ENCODE measurements around the gene NPBWR2.
A peak's percentile ranks its signal among the peaks of the same experiment; 100 is the strongest.

NPBWR2 gene

DNA sequence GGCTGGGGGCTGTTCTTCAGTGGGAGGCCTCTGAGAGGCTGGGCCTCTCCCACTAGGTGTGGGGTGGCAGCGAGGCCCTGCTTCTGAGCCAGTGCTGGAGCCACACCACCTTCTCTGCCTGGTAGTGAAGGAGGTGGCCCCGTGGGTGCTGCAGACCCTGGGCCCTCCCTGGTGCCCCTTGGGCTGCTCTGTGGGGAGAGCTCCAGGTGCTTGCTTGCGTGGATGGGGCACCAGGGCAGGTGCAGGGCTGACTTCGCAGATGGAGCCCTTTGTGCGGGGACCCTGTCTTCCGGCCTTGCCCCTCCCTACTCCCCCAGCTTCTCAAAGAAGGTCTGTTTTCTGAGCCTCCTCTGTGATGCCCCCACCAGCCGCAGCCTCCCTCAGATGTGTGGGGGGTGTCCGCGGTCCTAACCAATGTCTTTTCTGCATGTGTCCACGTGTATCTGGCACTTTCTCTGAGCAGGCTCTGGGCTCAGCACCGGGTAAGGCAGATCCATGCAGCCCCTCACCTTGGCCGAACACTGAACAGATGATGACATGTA is 39.6 kb upstream of the NPBWR2 start:
- H3K9ac ChIP-seq (ENCODE audit: low read length), result no peak overlapping the region
- H3K27ac ChIP-seq (ENCODE audit: low read length), result no peak overlapping the region
- H3K9me3 ChIP-seq (replicated peaks; ENCODE audit: insufficient read depth, low read length), result no peaks in the 10 kb centered on the region
- H3K27me3 ChIP-seq (replicated peaks; ENCODE audit: insufficient read depth, low read length), result peaks cover 71% of the 10 kb centered on the region
- no peaks in the 10 kb centered on the region for H3K36me3 ChIP-seq (replicated peaks; ENCODE audit: insufficient read depth, low read length)
- no peak overlapping the region for H3K4me3 ChIP-seq (ENCODE audit: low read length)
- no peaks in the 10 kb centered on the region for H4K20me1 ChIP-seq (ENCODE audit: insufficient read depth, low read length)
- no peaks in the 10 kb centered on the region for H3K4me1 ChIP-seq (ENCODE audit: low read length)
- H2AFZ ChIP-seq (ENCODE audit: low read length), result no peak overlapping the region
- H3K4me2 ChIP-seq (ENCODE audit: low read depth, low read length), result no peak overlapping the region
- H3K79me2 ChIP-seq (ENCODE audit: low read length), result no peaks in the 10 kb centered on the region
- H3K9me2 ChIP-seq (replicated peaks; ENCODE audit: insufficient read depth, low read length), result no peaks in the 10 kb centered on the region
- no peaks in the 10 kb centered on the region for H3F3A ChIP-seq (ENCODE audit: insufficient read depth, low read length)
- DNase-seq, result no peak
- no peak for TF ChIP-seq EZH2 (optimal IDR thresholded peaks at IDR 0.05; ENCODE audit: low read depth, low read length)
- TF ChIP-seq, protein P1, sequence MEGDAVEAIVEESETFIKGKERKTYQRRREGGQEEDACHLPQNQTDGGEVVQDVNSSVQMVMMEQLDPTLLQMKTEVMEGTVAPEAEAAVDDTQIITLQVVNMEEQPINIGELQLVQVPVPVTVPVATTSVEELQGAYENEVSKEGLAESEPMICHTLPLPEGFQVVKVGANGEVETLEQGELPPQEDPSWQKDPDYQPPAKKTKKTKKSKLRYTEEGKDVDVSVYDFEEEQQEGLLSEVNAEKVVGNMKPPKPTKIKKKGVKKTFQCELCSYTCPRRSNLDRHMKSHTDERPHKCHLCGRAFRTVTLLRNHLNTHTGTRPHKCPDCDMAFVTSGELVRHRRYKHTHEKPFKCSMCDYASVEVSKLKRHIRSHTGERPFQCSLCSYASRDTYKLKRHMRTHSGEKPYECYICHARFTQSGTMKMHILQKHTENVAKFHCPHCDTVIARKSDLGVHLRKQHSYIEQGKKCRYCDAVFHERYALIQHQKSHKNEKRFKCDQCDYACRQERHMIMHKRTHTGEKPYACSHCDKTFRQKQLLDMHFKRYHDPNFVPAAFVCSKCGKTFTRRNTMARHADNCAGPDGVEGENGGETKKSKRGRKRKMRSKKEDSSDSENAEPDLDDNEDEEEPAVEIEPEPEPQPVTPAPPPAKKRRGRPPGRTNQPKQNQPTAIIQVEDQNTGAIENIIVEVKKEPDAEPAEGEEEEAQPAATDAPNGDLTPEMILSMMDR (IDR thresholded peaks at IDR 0.05; ENCODE audit: low read length), result no peak
- no peak for TF ChIP-seq EZH2phosphoT487 (IDR thresholded peaks at IDR 0.05; ENCODE audit: low read length)

DNA sequence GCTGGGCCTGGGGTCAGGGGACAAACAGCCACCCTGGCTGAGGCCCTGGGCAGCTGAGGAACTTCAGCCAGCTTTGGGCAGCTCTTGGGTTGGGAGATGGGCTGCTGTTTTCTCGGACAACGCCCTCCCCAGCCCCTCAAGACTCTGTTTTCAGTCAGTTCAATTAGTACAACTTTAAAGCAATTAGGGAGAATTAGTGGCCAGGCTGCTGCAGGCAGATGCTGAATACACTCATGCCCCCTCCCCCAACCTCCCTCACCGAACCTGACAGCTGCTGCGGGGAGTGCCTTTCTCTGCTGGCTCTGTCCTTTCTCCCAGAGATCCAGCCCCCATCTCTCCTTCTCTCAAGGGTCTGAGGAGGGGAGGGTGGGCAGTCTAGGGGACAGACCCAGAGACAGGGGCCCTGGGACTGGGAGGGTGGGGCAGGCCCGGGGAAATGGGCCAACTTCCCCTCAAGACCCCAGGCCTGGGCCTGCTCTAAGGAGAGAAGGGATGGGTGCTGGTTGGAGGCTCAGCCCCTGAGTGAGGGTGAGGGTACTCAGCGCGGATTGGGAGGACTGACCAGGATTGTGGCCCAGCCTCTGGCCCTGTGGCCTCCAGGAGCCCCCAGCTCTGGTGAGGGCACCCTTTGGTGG is 39.1 kb upstream of the NPBWR2 start:
- no peak overlapping the region for H2AFZ ChIP-seq (ENCODE audit: low read length)
- no peaks in the 10 kb centered on the region for H3K9me3 ChIP-seq (replicated peaks; ENCODE audit: insufficient read depth, low read length)
- TF ChIP-seq, protein P1 (IDR thresholded peaks at IDR 0.05; ENCODE audit: low read length), result no peak
- TF ChIP-seq EZH2 (optimal IDR thresholded peaks at IDR 0.05; ENCODE audit: low read depth, low read length) (no peak), EZH2phosphoT487 (IDR thresholded peaks at IDR 0.05; ENCODE audit: low read length) (no peak)
- no peaks in the 10 kb centered on the region for H3K4me1 ChIP-seq (ENCODE audit: low read length)
- H3K4me3 ChIP-seq (ENCODE audit: low read length), result no peak overlapping the region
- no peak overlapping the region for H3K9ac ChIP-seq (ENCODE audit: low read length)
- DNase-seq, result no peak
- no peaks in the 10 kb centered on the region for H3K79me2 ChIP-seq (ENCODE audit: low read length)
- H3K27me3 ChIP-seq (replicated peaks; ENCODE audit: insufficient read depth, low read length), result peaks cover 70% of the 10 kb centered on the region
- H3K9me2 ChIP-seq (replicated peaks; ENCODE audit: insufficient read depth, low read length), result no peaks in the 10 kb centered on the region
- H3K27ac ChIP-seq (ENCODE audit: low read length), result no peak overlapping the region
- H4K20me1 ChIP-seq (ENCODE audit: insufficient read depth, low read length), result no peaks in the 10 kb centered on the region
- H3K4me2 ChIP-seq (ENCODE audit: low read depth, low read length), result no peak overlapping the region
- H3F3A ChIP-seq (ENCODE audit: insufficient read depth, low read length), result no peaks in the 10 kb centered on the region
- H3K36me3 ChIP-seq (replicated peaks; ENCODE audit: insufficient read depth, low read length), result no peaks in the 10 kb centered on the region

DNA sequence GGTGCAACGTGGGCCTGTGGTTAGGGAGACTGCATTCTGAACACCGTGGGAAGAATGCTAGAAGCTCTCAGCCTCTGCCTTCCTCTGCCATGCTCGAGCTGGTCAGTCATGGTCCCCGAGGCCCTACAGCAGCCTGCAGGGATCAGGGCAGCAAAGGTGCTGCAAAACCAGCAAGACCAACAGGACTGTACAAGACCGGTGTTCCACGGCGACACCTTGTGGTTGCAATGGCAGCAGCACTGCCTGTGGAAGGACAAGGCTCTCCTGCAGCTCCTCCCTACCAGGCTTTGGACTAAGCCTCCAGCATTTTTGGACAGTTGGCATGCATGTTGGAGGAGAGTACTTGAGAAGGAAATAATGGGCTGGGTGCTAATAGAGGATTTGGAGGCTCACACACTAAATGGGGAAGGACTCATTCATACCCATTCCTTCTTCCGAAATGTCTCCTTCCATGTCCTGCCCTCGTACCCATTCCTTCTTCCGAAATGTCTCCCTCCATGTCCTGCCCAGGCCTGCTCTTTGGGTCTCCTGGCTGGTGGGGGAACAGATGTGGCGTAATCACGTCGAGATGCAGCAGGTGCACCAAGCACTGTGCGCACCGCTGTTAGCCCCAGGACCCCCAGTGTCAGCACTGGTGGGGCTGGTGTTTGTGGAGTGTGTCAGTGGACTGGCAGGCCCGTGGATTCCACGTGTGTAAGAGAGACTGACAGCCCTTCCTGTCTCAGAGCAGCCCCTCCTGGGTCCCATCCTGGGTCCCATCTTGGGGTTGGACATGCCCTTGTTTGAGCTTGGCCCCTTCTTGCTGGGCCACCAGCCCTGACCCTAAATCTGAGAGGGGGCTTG is 38.3 kb upstream of the NPBWR2 start:
- no peak overlapping the region for H3K9ac ChIP-seq (ENCODE audit: low read length)
- H3K9me3 ChIP-seq (replicated peaks; ENCODE audit: insufficient read depth, low read length), result no peaks in the 10 kb centered on the region
- H2AFZ ChIP-seq (ENCODE audit: low read length), result no peak overlapping the region
- no peaks in the 10 kb centered on the region for H3K36me3 ChIP-seq (replicated peaks; ENCODE audit: insufficient read depth, low read length)
- no peaks in the 10 kb centered on the region for H3K9me2 ChIP-seq (replicated peaks; ENCODE audit: insufficient read depth, low read length)
- H3K4me3 ChIP-seq (ENCODE audit: low read length), result no peak overlapping the region
- no peak for DNase-seq
- peaks cover 70% of the 10 kb centered on the region for H3K27me3 ChIP-seq (replicated peaks; ENCODE audit: insufficient read depth, low read length)
- no peak for TF ChIP-seq EZH2 (optimal IDR thresholded peaks at IDR 0.05; ENCODE audit: low read depth, low read length)
- TF ChIP-seq, protein P1 (IDR thresholded peaks at IDR 0.05; ENCODE audit: low read length), result peak; percentile 33
- no peaks in the 10 kb centered on the region for H3K4me1 ChIP-seq (ENCODE audit: low read length)
- H3K79me2 ChIP-seq (ENCODE audit: low read length), result no peaks in the 10 kb centered on the region
- no peaks in the 10 kb centered on the region for H3F3A ChIP-seq (ENCODE audit: insufficient read depth, low read length)
- no peak overlapping the region for H3K4me2 ChIP-seq (ENCODE audit: low read depth, low read length)
- H4K20me1 ChIP-seq (ENCODE audit: insufficient read depth, low read length), result no peaks in the 10 kb centered on the region
- H3K27ac ChIP-seq (ENCODE audit: low read length), result no peak overlapping the region

Measured in MM.1S (cell line).